KMS-11 (cell line): ENCODE measurements around the gene SMIM1.
"Not testable (repeated sequence)": the region's sequence is repeated elsewhere in the genome, so short reads cannot be mapped to it uniquely, and the experiment has no call there.

Experiments
- H2AFZ ChIP-seq: fragments of 200-600 bp; sonication (generic); 2 replicates; pipeline ENCODE4 v1.6.1; 2016; ENCODE audit warnings: antibody characterized with exemption, mixed run types, low read depth
- H3K27ac ChIP-seq: fragments of 200-600 bp; sonication (generic); 2 replicates; pipeline ENCODE4 v1.6.1; 2016; ENCODE audit warnings: mild to moderate bottlenecking, mixed run types
- H3K27me3 ChIP-seq: fragments of 200-600 bp; sonication (generic); 2 replicates; pipeline ENCODE4 v1.6.1; 2017; ENCODE audit warnings: mild to moderate bottlenecking, low read depth, mixed run types, moderate library complexity; ENCODE audit not compliant: insufficient read depth
- H3K36me3 ChIP-seq: fragments of 200-600 bp; sonication (generic); 2 replicates; pipeline ENCODE4 v1.6.1; 2017; ENCODE audit warnings: mild to moderate bottlenecking, mixed run types; ENCODE audit not compliant: insufficient read depth
- H3K4me1 ChIP-seq: fragments of 200-600 bp; sonication (generic); 2 replicates; pipeline ENCODE4 v1.6.1; 2016; ENCODE audit warnings: mild to moderate bottlenecking, low read depth, mixed run types; ENCODE audit not compliant: poor library complexity, severe bottlenecking
- H3K4me2 ChIP-seq: fragments of 200-600 bp; sonication (generic); 2 replicates; pipeline ENCODE4 v1.7.0; 2016; ENCODE audit warnings: mild to moderate bottlenecking, mixed run types
- H3K4me3 ChIP-seq: fragments of 200-600 bp; sonication (generic); IDR thresholded peaks from 2 replicates; pipeline ENCODE4 v1.6.1; 2017; ENCODE audit warnings: low read depth, low read length, mixed read lengths; ENCODE audit not compliant: insufficient read depth
- H3K79me2 ChIP-seq: fragments of 200-600 bp; sonication (generic); 2 replicates; pipeline ENCODE4 v1.6.1; 2016; ENCODE audit warnings: low read depth, mixed run types; ENCODE audit not compliant: insufficient read depth
- H3K9ac ChIP-seq: fragments of 200-600 bp; sonication (generic); 2 replicates; pipeline ENCODE4 v1.6.1; 2016; ENCODE audit warnings: mild to moderate bottlenecking, mixed run types
- H4K20me1 ChIP-seq: fragments of 200-600 bp; sonication (generic); 2 replicates; pipeline ENCODE4 v1.6.1; 2016; ENCODE audit warnings: mild to moderate bottlenecking, mixed run types; ENCODE audit not compliant: insufficient read depth
- CTCF ChIP-seq: fragments of 200-600 bp; sonication (generic); conservative IDR thresholded peaks from 2 replicates; pipeline ENCODE4 v1.6.1; 2017; ENCODE audit warnings: low read depth, mild to moderate bottlenecking, antibody characterized with exemption, low read length, moderate library complexity, mixed read lengths

Gene SMIM1

DNA sequence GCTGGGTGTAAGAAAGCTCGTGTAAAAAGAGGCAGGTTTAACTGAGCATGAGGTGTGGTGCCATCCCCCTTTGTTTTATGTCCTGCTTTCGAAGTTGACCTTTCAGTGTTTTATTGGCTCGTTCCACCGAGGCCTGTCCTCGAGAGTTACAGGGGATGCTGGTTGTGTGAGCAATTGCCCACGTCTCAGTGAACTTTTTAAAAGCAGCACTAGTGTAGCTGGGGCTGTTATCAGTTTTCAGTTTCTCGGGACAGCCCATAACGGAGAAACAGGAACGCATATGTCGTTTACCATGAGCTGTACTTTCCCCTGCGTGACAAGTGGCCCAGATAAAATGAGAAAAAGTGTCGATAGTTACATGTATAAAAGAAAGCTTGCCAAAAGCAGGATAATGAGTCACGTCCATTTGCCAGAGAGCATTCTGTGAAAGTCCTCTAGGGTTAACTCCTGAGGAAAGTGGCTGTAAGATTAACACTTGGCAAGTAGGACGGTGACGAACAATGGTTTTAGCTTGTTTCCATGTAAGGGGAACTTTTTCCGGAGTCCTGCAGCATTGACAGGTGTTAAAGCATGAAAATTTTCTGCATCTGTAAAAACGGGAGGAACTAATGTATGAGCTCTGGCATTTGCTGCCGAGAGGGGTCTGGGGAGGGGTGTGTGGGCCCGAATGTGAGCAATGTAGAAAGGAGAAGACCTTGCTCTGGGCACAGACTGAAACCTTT lies 31.5 kb downstream of the SMIM1 start:
- H3K4me3 ChIP-seq, result no peak overlapping the region
- no peaks in the 10 kb centered on the region for H3K79me2 ChIP-seq
- H3K9ac ChIP-seq, result no peak overlapping the region
- no peak overlapping the region for H2AFZ ChIP-seq
- no peaks in the 10 kb centered on the region for H3K36me3 ChIP-seq
- TF ChIP-seq CTCF, result no peak
- H3K4me1 ChIP-seq, result no peaks in the 10 kb centered on the region
- peaks cover 60% of the 10 kb centered on the region for H3K27me3 ChIP-seq
- no peak overlapping the region for H3K27ac ChIP-seq
- H3K4me2 ChIP-seq, result no peak overlapping the region
- H4K20me1 ChIP-seq, result no peaks in the 10 kb centered on the region

GRCh38 chr1:3804627-3804944 lies 32.0 kb downstream of the SMIM1 start:
- not testable (repeated sequence) for H3K79me2 ChIP-seq, H3K4me2 ChIP-seq, H3K4me1 ChIP-seq, H3K4me3 ChIP-seq, H2AFZ ChIP-seq, H3K9ac ChIP-seq, H3K36me3 ChIP-seq, H3K27ac ChIP-seq, H4K20me1 ChIP-seq
- H3K27me3 ChIP-seq, result peaks cover 55% of the 10 kb centered on the region

DNA sequence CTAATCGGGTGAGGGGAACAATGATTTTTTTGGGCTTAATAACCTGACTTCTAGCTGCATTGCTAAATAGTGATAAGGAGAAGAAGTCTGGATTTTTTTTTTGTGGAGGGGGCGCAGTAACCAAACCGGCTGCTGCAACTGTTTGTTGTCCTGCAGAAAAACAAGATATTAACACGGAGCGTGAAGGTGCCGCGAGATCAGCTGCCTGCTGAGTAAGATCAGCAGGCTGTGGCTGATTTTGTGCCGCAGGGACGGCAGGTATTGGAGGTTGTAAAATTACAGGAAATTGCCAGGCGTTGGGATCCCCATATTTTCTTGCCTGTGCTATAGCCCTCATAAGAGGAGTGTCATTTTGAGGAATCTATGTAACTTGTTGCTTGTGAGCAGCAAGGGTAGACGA lies 32.5 kb downstream of the SMIM1 start:
- no peaks in the 10 kb centered on the region for H4K20me1 ChIP-seq
- no peaks in the 10 kb centered on the region for H3K79me2 ChIP-seq
- H3K36me3 ChIP-seq, result no peaks in the 10 kb centered on the region
- no peak for TF ChIP-seq CTCF
- H3K9ac ChIP-seq, result no peak overlapping the region
- H3K4me3 ChIP-seq, result no peak overlapping the region
- H3K4me2 ChIP-seq, result no peak overlapping the region
- peaks cover 50% of the 10 kb centered on the region for H3K27me3 ChIP-seq
- H3K4me1 ChIP-seq, result no peaks in the 10 kb centered on the region
- no peak overlapping the region for H2AFZ ChIP-seq
- no peak overlapping the region for H3K27ac ChIP-seq

- Histone ChIP-seq H3K4me3 (no peak overlapping the region), H3K36me3 (no peaks in the 10 kb centered on the region), H3K79me2 (no peaks in the 10 kb centered on the region)
Observed at GRCh38 chr1:3807769-3808168, 35.2 kb downstream of the SMIM1 start.

More at GRCh38 chr1:3807769-3808168, 35.2 kb downstream of the SMIM1 start:
- Histone ChIP-seq H3K9ac (no peak overlapping the region), H4K20me1 (no peaks in the 10 kb centered on the region), H3K27ac (no peak overlapping the region), H3K27me3 (peaks cover 32% of the 10 kb centered on the region), H2AFZ (no peak overlapping the region), H3K4me1 (no peaks in the 10 kb centered on the region), H3K4me2 (no peak overlapping the region)
- no peak for TF ChIP-seq CTCF
